Effector memory CD4-positive, alpha-beta T cell (primary cell): ENCODE results near the gene UST.

ENCODE experiments used
- DNase-seq, 3 donors: peaks; one replicate each; pipeline ENCODE4 v3.0.0-alpha.2; 2020
- H3K27ac ChIP-seq: 2 replicates; pipeline ENCODE4 v1.7.0; 2013; ENCODE audit warnings: mild to moderate bottlenecking, low read length, moderate library complexity; ENCODE audit not compliant: insufficient read depth, poor library complexity, severe bottlenecking
- H3K27me3 ChIP-seq: replicated peaks from 2 replicates; pipeline ENCODE4 v1.7.0; 2013; ENCODE audit warnings: mild to moderate bottlenecking, low read length; ENCODE audit not compliant: insufficient read depth, control insufficient read depth, poor library complexity, severe bottlenecking
- H3K36me3 ChIP-seq: 2 replicates; pipeline ENCODE4 v1.7.0; 2013; ENCODE audit warnings: mild to moderate bottlenecking, low read length, moderate library complexity; ENCODE audit not compliant: control insufficient read depth, insufficient read depth
- H3K4me1 ChIP-seq: 2 replicates; pipeline ENCODE4 v1.7.0; 2013; ENCODE audit warnings: low read length, mild to moderate bottlenecking; ENCODE audit not compliant: control insufficient read depth, insufficient read depth, poor library complexity, severe bottlenecking
- H3K4me3 ChIP-seq: 2 replicates; pipeline ENCODE4 v1.7.0; 2013; ENCODE audit warnings: low read length, low read depth, mild to moderate bottlenecking; ENCODE audit not compliant: insufficient read depth, poor library complexity, severe bottlenecking
- H3K9me3 ChIP-seq: 2 replicates; pipeline ENCODE4 v1.7.0; 2013; ENCODE audit warnings: mild to moderate bottlenecking, low read length, moderate library complexity; ENCODE audit not compliant: control insufficient read depth

UST gene

GRCh38 chr6:148816117-148816516 lies 69.3 kb downstream of the UST start:
- Histone ChIP-seq H3K36me3 (no peaks in the 10 kb centered on the region), H3K4me3 (no peak overlapping the region)
- no peak for DNase-seq

GRCh38 chr6:148817689-148818088 lies 70.9 kb downstream of the UST start:
- H3K27me3 ChIP-seq = no peaks in the 10 kb centered on the region
- no peak overlapping the region for H3K4me3 ChIP-seq
- no peak for DNase-seq
- H3K4me1 ChIP-seq = no peaks in the 10 kb centered on the region
- no peak overlapping the region for H3K27ac ChIP-seq
- H3K9me3 ChIP-seq = no peaks in the 10 kb centered on the region
- no peaks in the 10 kb centered on the region for H3K36me3 ChIP-seq

More at GRCh38 chr6:148816117-148816516, 69.3 kb downstream of the UST start:
- Histone ChIP-seq H3K27ac (no peak overlapping the region), H3K27me3 (no peaks in the 10 kb centered on the region), H3K9me3 (no peaks in the 10 kb centered on the region), H3K4me1 (no peaks in the 10 kb centered on the region)

GRCh38 chr6:148818939-148819575 lies 72.2 kb downstream of the UST start:
- Histone ChIP-seq H3K27ac (no peak overlapping the region), H3K4me3 (no peak overlapping the region), H3K9me3 (no peaks in the 10 kb centered on the region), H3K27me3 (no peaks in the 10 kb centered on the region), H3K4me1 (no peaks in the 10 kb centered on the region), H3K36me3 (no peaks in the 10 kb centered on the region)
- no peak for DNase-seq

GRCh38 chr6:148819852-148820251 lies 73.0 kb downstream of the UST start:
- no peak for DNase-seq
- no peak overlapping the region for H3K4me3 ChIP-seq
- no peaks in the 10 kb centered on the region for H3K27me3 ChIP-seq
- no peaks in the 10 kb centered on the region for H3K9me3 ChIP-seq
- H3K4me1 ChIP-seq = no peaks in the 10 kb centered on the region
- no peaks in the 10 kb centered on the region for H3K36me3 ChIP-seq
- no peak overlapping the region for H3K27ac ChIP-seq

DNA sequence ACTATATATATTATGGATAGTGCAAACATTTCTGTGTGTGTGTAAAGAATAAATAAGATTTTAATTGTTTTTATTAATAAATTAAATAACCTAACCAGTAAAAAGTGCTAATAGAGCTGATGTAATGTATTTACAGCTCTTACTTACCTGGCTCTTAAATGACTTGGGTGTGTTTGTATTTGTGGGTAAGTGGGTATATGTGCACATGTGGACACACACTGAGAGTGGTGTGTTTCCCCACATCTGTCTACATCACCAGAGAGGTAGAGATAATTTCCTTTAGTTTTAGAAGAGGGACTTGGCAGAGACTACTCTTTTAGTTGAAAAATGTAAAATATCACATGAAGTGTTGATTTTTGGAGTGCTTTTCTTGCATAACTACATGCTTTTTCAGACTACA lies 76.0 kb downstream of the UST start:
- no peak for DNase-seq
- Histone ChIP-seq H3K4me1 (no peaks in the 10 kb centered on the region), H3K36me3 (no peaks in the 10 kb centered on the region), H3K27me3 (no peaks in the 10 kb centered on the region), H3K27ac (no peak overlapping the region), H3K9me3 (no peaks in the 10 kb centered on the region), H3K4me3 (no peak overlapping the region)

DNA sequence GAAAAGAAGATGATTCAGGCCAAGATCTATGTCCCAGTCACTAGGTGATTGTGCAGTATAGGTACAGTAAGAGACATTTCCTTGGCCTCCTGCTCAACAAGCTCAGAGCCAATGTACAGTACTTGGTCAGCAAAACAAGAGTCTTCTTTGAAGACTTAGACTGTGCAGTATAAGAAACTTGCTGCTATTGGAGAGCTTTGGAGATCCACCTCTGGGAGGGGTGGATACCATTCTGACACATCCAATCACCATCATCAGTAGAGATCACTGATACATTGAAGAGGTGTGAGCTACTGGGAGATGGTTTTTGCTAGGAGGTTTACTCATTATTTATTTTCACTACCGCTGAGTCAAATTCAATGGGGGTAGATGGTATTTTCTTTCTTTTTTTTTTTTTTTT lies 77.5 kb downstream of the UST start:
- Histone ChIP-seq H3K4me1 (no peaks in the 10 kb centered on the region), H3K9me3 (no peaks in the 10 kb centered on the region), H3K27me3 (no peaks in the 10 kb centered on the region), H3K27ac (no peak overlapping the region), H3K36me3 (no peaks in the 10 kb centered on the region), H3K4me3 (no peak overlapping the region)
- no peak for DNase-seq

- Histone ChIP-seq H3K4me3 (no peak overlapping the region), H3K4me1 (peaks cover 5% of the 10 kb centered on the region)
Observed at GRCh38 chr6:148824960-148825359, 78.1 kb downstream of the UST start.

GRCh38 chr6:148825492-148825891 lies 78.7 kb downstream of the UST start:
- Histone ChIP-seq H3K27ac (no peak overlapping the region), H3K27me3 (no peaks in the 10 kb centered on the region), H3K4me3 (no peak overlapping the region), H3K36me3 (no peaks in the 10 kb centered on the region), H3K9me3 (no peaks in the 10 kb centered on the region), H3K4me1 (peaks cover 10% of the 10 kb centered on the region)
- no peak for DNase-seq

More at GRCh38 chr6:148824960-148825359, 78.1 kb downstream of the UST start:
- no peaks in the 10 kb centered on the region for H3K36me3 ChIP-seq
- H3K27me3 ChIP-seq = no peaks in the 10 kb centered on the region
- no peak for DNase-seq
- no peak overlapping the region for H3K27ac ChIP-seq
- H3K9me3 ChIP-seq = no peaks in the 10 kb centered on the region

GRCh38 chr6:148827416-148828045 lies 80.7 kb downstream of the UST start:
- DNase-seq = no peak
- no peaks in the 10 kb centered on the region for H3K27me3 ChIP-seq
- H3K27ac ChIP-seq = no peak overlapping the region
- peaks cover 10% of the 10 kb centered on the region for H3K4me1 ChIP-seq
- no peaks in the 10 kb centered on the region for H3K9me3 ChIP-seq
- no peaks in the 10 kb centered on the region for H3K36me3 ChIP-seq
- H3K4me3 ChIP-seq = no peak overlapping the region

DNA sequence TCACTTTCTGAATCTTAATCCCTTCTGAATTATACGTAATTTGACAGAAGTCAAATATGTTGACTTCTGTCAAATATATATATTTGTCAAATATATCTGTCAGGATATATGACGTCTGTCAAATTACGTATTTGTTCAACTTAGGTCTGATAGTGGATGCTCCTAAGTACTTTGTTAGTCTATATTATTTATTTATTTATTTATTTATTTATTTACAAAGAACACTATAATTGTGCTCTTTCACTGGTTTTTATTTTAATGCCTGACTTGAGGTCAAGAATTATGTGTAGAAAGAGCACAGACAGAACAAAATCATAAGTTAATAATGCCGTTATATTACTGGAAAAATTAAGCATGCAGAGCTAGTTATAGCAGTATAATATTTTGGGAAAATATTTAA lies 81.2 kb downstream of the UST start:
- Histone ChIP-seq H3K4me3 (no peak overlapping the region), H3K27me3 (no peaks in the 10 kb centered on the region), H3K9me3 (no peaks in the 10 kb centered on the region), H3K4me1 (peaks cover 10% of the 10 kb centered on the region), H3K27ac (no peak overlapping the region), H3K36me3 (no peaks in the 10 kb centered on the region)
- no peak for DNase-seq
